Endothelial cell of umbilical vein (primary cell): Measurements from ENCODE around the gene OR2T1. TPM values are rescaled to one million over a fixed set of nuclear protein-coding genes. Genes with fewer than 3 reads are reported as not detected.
"Not testable (repeated sequence)": the region's sequence is repeated elsewhere in the genome, so short reads cannot be mapped to it uniquely, and the experiment has no call there.

Experiments used
- BruUV-seq: library from RNA; stranded (reverse); fragments of 400-500 nt; replicated peaks from 2 replicates; lab custom pipeline; 2021; lab: Mats Ljungman, UMichigan
- CTCF ChIA-PET: fragments of 300-600, 350-600 bp; sonication (Branson Sonifier 250); formaldehyde crosslinking; loops from one replicate; lab custom pipeline; 2021; ENCODE audit warnings: antibody characterized with exemption, inconsistent platforms; lab: Charles Lee
- POLR2A ChIA-PET: fragments of 300-600, 350-600 bp; sonication (Branson Sonifier 250); formaldehyde crosslinking; loops from one replicate; lab custom pipeline; 2021; ENCODE audit warnings: antibody characterized with exemption, inconsistent platforms; lab: Charles Lee
- DNase-seq: peaks from one replicate; pipeline ENCODE4 v3.0.0-alpha.2; 2011; ENCODE audit warnings: low read depth, low spot score
- FAIRE-seq: peaks from 2 replicates; lab custom pipeline; 2011; peaks lifted over from hg19 to GRCh38; lab: Jason Lieb, UNC
- H2AFZ ChIP-seq: 2 replicates; pipeline ENCODE4 v1.6.0; 2012; ENCODE audit warnings: low read depth, low read length, control low read depth, inconsistent platforms
- H3K27ac ChIP-seq: 2 replicates; pipeline ENCODE4 v1.5.1; 2011; ENCODE audit warnings: low read depth, mild to moderate bottlenecking, control low read depth, low read length, moderate library complexity; ENCODE audit not compliant: insufficient read depth
- H3K27me3 ChIP-seq, 2 experiments: 2 replicates each; pipeline versions ENCODE4 v1.6.0 to v1.6.1; 2011; ENCODE audit warnings: low read length in 2 of 2, mixed read lengths in 1 of 2; ENCODE audit not compliant: control insufficient read depth in 2 of 2, insufficient read depth in 2 of 2
- H3K36me3 ChIP-seq, 2 experiments: 2 replicates in 1 of 2; 3 replicates in 1 of 2; pipeline ENCODE4 v1.5.1; 2011; ENCODE audit warnings: low read length in 2 of 2, mild to moderate bottlenecking in 1 of 2, moderate library complexity in 1 of 2; ENCODE audit not compliant: control insufficient read depth in 2 of 2, insufficient read depth in 2 of 2; ENCODE audit errors: extremely low read depth in 1 of 2
- H3K4me1 ChIP-seq: 3 replicates; pipeline ENCODE4 v1.5.1; 2011; ENCODE audit warnings: mild to moderate bottlenecking, low read length; ENCODE audit not compliant: control insufficient read depth, insufficient read depth; ENCODE audit errors: extremely low read depth
- H3K4me2 ChIP-seq: 2 replicates; pipeline ENCODE4 v1.6.1; 2011; ENCODE audit warnings: low read length, control low read depth, mixed read lengths; ENCODE audit not compliant: insufficient read depth
- H3K4me3 ChIP-seq, 3 experiments: fragments of 200-600 bp in 1 of 3; sonication (generic), shearing (Covaris generic) in 1 of 3; replicated peaks in 1 of 3; 2 replicates each; pipeline ENCODE4 v1.5.1; 2011 to 2016; ENCODE audit warnings: control low read depth in 3 of 3, low read length in 3 of 3, mild to moderate bottlenecking in 2 of 3, inconsistent platforms in 1 of 3, low read depth in 1 of 3, moderate library complexity in 1 of 3; ENCODE audit not compliant: insufficient read depth in 1 of 3
- H3K79me2 ChIP-seq: 2 replicates; pipeline ENCODE4 v1.6.0; 2012; ENCODE audit warnings: low read length, inconsistent platforms; ENCODE audit not compliant: control insufficient read depth, insufficient read depth
- H3K9ac ChIP-seq: replicated peaks from 2 replicates; pipeline ENCODE3; 2011; ENCODE audit warnings: low read length, control low read depth; ENCODE audit not compliant: insufficient read depth; ENCODE audit errors: extremely low read depth
- H3K9me1 ChIP-seq: replicated peaks from 3 replicates; pipeline ENCODE4 v1.6.0; 2011; ENCODE audit warnings: mild to moderate bottlenecking, low read length; ENCODE audit not compliant: control insufficient read depth, insufficient read depth; ENCODE audit errors: extremely low read depth
- H3K9me3 ChIP-seq: replicated peaks from 2 replicates; pipeline ENCODE4 v1.5.1; 2012; ENCODE audit warnings: low read length, inconsistent platforms; ENCODE audit not compliant: control insufficient read depth, insufficient read depth
- H4K20me1 ChIP-seq: replicated peaks from 2 replicates; pipeline ENCODE3; 2011; ENCODE audit warnings: mild to moderate bottlenecking, low read length; ENCODE audit not compliant: control insufficient read depth, insufficient read depth; ENCODE audit errors: extremely low read depth
- dilution Hi-C: fragments of 300-500 bp; cut with MboI; formaldehyde crosslinking; loops from one replicate; pipeline ENCODE4 v1.15.0; 2019; ENCODE audit warnings: low sequenced_read_pairs; ENCODE audit not compliant: extremely low pct_ligation_motif_present
- intact Hi-C: fragments of 100-400 bp; cut with micrococcal nuclease; formaldehyde crosslinking; loops from one replicate; pipeline ENCODE4 v1.10.0; 2022
- polyA plus RNA-seq, 4 experiments: library from polyadenylated mRNA; depleted of rRNA in 3 of 4; stranded (reverse) in 3 of 4; unstranded in 1 of 4; fragments of >200 nt; gene quantifications; 2 replicates each; pipeline versions ENCODE4 v1.2.1 to v1.2.3, GENCODE V29; 2011 to 2012; ENCODE audit warnings: missing spikeins in 1 of 4
- total RNA-seq: library from RNA; stranded (reverse); gene quantifications from 2 replicates; pipeline ENCODE4 v1.2.3, GENCODE V29; 2021

The OR2T1 gene
- total and polyA plus RNA-seq, 2 donors (not counting 3 experiments of a cell fraction or from before 2014, with no cell fraction given) = not detected

GRCh38 chr1:248433811-248434415 is 31.1 kb downstream of the OR2T1 start:
- not testable (repeated sequence) for H4K20me1 ChIP-seq

GRCh38 chr1:248434913-248435312 is 32.1 kb downstream of the OR2T1 start:
- H3K36me3 ChIP-seq, intact Hi-C loops, FAIRE-seq, H3K9me3 ChIP-seq, H4K20me1 ChIP-seq, H3K4me3 ChIP-seq, DNase-seq, H3K27ac ChIP-seq, dilution Hi-C loops, H3K27me3 ChIP-seq, CTCF ChIA-PET, H2AFZ ChIP-seq, H3K9ac ChIP-seq, H3K79me2 ChIP-seq, BruUV-seq, H3K4me2 ChIP-seq, H3K9me1 ChIP-seq, POLR2A ChIA-PET, H3K4me1 ChIP-seq: not testable (repeated sequence)

More at GRCh38 chr1:248433811-248434415, 31.1 kb downstream of the OR2T1 start:
- BruUV-seq, CTCF ChIA-PET, H3K4me2 ChIP-seq, H3K9ac ChIP-seq, H3K79me2 ChIP-seq, FAIRE-seq, H3K9me1 ChIP-seq, H3K27me3 ChIP-seq, H3K9me3 ChIP-seq, dilution Hi-C loops, H3K27ac ChIP-seq, H3K36me3 ChIP-seq, intact Hi-C loops, H2AFZ ChIP-seq, H3K4me1 ChIP-seq, H3K4me3 ChIP-seq, DNase-seq, POLR2A ChIA-PET: not testable (repeated sequence)

- H3K4me2 ChIP-seq, BruUV-seq, H2AFZ ChIP-seq, H3K79me2 ChIP-seq, H3K9ac ChIP-seq, POLR2A ChIA-PET, H3K4me1 ChIP-seq, H3K4me3 ChIP-seq, H3K27me3 ChIP-seq, intact Hi-C loops, H3K36me3 ChIP-seq, FAIRE-seq, dilution Hi-C loops, CTCF ChIA-PET, H4K20me1 ChIP-seq, H3K9me3 ChIP-seq, DNase-seq, H3K9me1 ChIP-seq, H3K27ac ChIP-seq: not testable (repeated sequence)
These were observed 33.5 kb downstream of the OR2T1 start for GRCh38 chr1:248436303-248436702.

GRCh38 chr1:248438668-248439067 is 35.8 kb downstream of the OR2T1 start:
- FAIRE-seq, H3K4me2 ChIP-seq, DNase-seq, H3K4me1 ChIP-seq, POLR2A ChIA-PET, H3K9me1 ChIP-seq, H3K27me3 ChIP-seq, H3K4me3 ChIP-seq, H3K36me3 ChIP-seq, intact Hi-C loops, H4K20me1 ChIP-seq, H3K9ac ChIP-seq, H3K27ac ChIP-seq, CTCF ChIA-PET, H3K79me2 ChIP-seq, dilution Hi-C loops, H2AFZ ChIP-seq, BruUV-seq, H3K9me3 ChIP-seq: not testable (repeated sequence)
